Kidney epithelial cell (primary cell): ENCODE results near the gene PRKAR1B. TPM values are rescaled to one million over a fixed set of nuclear protein-coding genes. Genes with fewer than 3 reads are reported as not detected.
"Not testable (repeated sequence)": the region's sequence is repeated elsewhere in the genome, so short reads cannot be mapped to it uniquely, and the experiment has no call there.

Experiments
- DNase-seq: peaks from one replicate; pipeline ENCODE4 v3.0.0-alpha.2; 2010; ENCODE audit warnings: low read depth
- H3K27me3 ChIP-seq: 2 replicates; pipeline ENCODE4 v1.6.0; 2011; ENCODE audit warnings: low read length; ENCODE audit not compliant: control insufficient read depth, insufficient read depth
- H3K36me3 ChIP-seq: 2 replicates; pipeline ENCODE4 v1.5.1; 2011; ENCODE audit warnings: low read length; ENCODE audit not compliant: control insufficient read depth, insufficient read depth
- H3K4me3 ChIP-seq: 2 replicates; pipeline ENCODE4 v1.5.1; 2011; ENCODE audit warnings: low read depth, mild to moderate bottlenecking, control low read depth, low read length
- CTCF ChIP-seq: IDR thresholded peaks from 2 replicates; pipeline ENCODE4 v1.5.1; 2011; ENCODE audit warnings: mild to moderate bottlenecking, moderate library complexity, low read length, control low read depth, inconsistent platforms; ENCODE audit not compliant: insufficient read depth, poor library complexity, severe bottlenecking
- total RNA-seq: library from RNA; depleted of rRNA; stranded (reverse); fragments of >200 nt; gene quantifications from 2 replicates; pipeline ENCODE4 v1.2.3, GENCODE V29; 2015

The PRKAR1B gene
- total RNA-seq, 1 donor from 2014 or later: 23.8 TPM

- DNase-seq: no peak
- Histone ChIP-seq H3K27me3 (no peaks in the 10 kb centered on the region), H3K4me3 (no peak overlapping the region), H3K36me3 (no peaks in the 10 kb centered on the region)
- TF ChIP-seq CTCF: no peak
Measured at GRCh38 chr7:659996-660395, 67.1 kb downstream of the PRKAR1B start.

GRCh38 chr7:659306-659847 is 67.7 kb downstream of the PRKAR1B start:
- no peaks in the 10 kb centered on the region for H3K27me3 ChIP-seq
- no peak for TF ChIP-seq CTCF
- no peak overlapping the region for H3K4me3 ChIP-seq
- no peaks in the 10 kb centered on the region for H3K36me3 ChIP-seq
- no peak for DNase-seq

- H3K36me3 ChIP-seq: no peaks in the 10 kb centered on the region
- H3K27me3 ChIP-seq: no peaks in the 10 kb centered on the region
- TF ChIP-seq CTCF: no peak
- H3K4me3 ChIP-seq: no peak overlapping the region
- no peak for DNase-seq
Measured at GRCh38 chr7:657565-658119, 69.4 kb downstream of the PRKAR1B start.

GRCh38 chr7:657010-657409 is 70.1 kb downstream of the PRKAR1B start:
- not testable (repeated sequence) for H3K27me3 ChIP-seq, DNase-seq, H3K36me3 ChIP-seq, H3K4me3 ChIP-seq

- H3K27me3 ChIP-seq: no peaks in the 10 kb centered on the region
- no peak for DNase-seq
- no peak for TF ChIP-seq CTCF
- no peak overlapping the region for H3K4me3 ChIP-seq
- H3K36me3 ChIP-seq: no peaks in the 10 kb centered on the region
Measured at GRCh38 chr7:655758-656157, 71.3 kb downstream of the PRKAR1B start.

GRCh38 chr7:653829-654764 is 73.0 kb downstream of the PRKAR1B start:
- Histone ChIP-seq H3K36me3 (no peaks in the 10 kb centered on the region), H3K4me3 (no peak overlapping the region), H3K27me3 (no peaks in the 10 kb centered on the region)
- TF ChIP-seq CTCF: no peak
- DNase-seq: no peak
